GM12872 (cell line): ENCODE measurements around the gene LSAMP.

Experiments
- CTCF ChIP-seq: IDR thresholded peaks from 3 replicates; pipeline ENCODE4 v1.5.1; 2011; ENCODE audit warnings: low read depth, mild to moderate bottlenecking, low read length, moderate library complexity; ENCODE audit not compliant: insufficient read depth

LSAMP gene

GRCh38 chr3:115836944-115837343 is 608.3 kb downstream of the LSAMP start:
- peak; percentile 65 for TF ChIP-seq CTCF

- no peak for TF ChIP-seq CTCF
These were observed 609.3 kb downstream of the LSAMP start for GRCh38 chr3:115835946-115836345.

GRCh38 chr3:115834068-115834467 is 611.2 kb downstream of the LSAMP start:
- TF ChIP-seq CTCF = no peak

- no peak for TF ChIP-seq CTCF
These were observed 612.2 kb downstream of the LSAMP start for GRCh38 chr3:115833074-115833473.

GRCh38 chr3:115832265-115832664 is 613.0 kb downstream of the LSAMP start:
- no peak for TF ChIP-seq CTCF

GRCh38 chr3:115831864-115832263 is 613.4 kb downstream of the LSAMP start:
- TF ChIP-seq CTCF = no peak

- no peak for TF ChIP-seq CTCF
These were observed 614.4 kb downstream of the LSAMP start for GRCh38 chr3:115830764-115831395.
